HCT116 (cell line): ENCODE data around the gene STIMATE. TPM values are rescaled to one million over a fixed set of nuclear protein-coding genes. Genes with fewer than 3 reads are reported as not detected.

Source experiments
- ATAC-seq: fragments of 200-7000 bp; cut with Tn5 transposase; 2 replicates; pipeline ENCODE4 v1.9.1; 2020; ENCODE audit warnings: mild to moderate bottlenecking, moderate library complexity
- BruUV-seq: library from RNA; stranded (reverse); fragments of 400-500 nt; replicated peaks from 2 replicates; lab custom pipeline; 2021; lab: Mats Ljungman, UMichigan
- CTCF ChIA-PET: fragments of 300-600 bp; sonication (Branson Sonifier 250); formaldehyde crosslinking; loops from one replicate; lab custom pipeline; 2021; ENCODE audit warnings: antibody characterized with exemption; lab: Charles Lee
- POLR2A ChIA-PET: fragments of 300-600, 350-600 bp; sonication (Branson Sonifier 250); formaldehyde crosslinking; loops from one replicate; lab custom pipeline; 2021; ENCODE audit warnings: antibody characterized with exemption; lab: Charles Lee
- RAD21 ChIA-PET, 2 experiments: fragments of 300-600 bp; sonication (Branson Sonifier 250); formaldehyde crosslinking; loops; one replicate each; lab custom pipeline; 2023; ENCODE audit warnings: low total read pairs in 2 of 2; ENCODE audit not compliant: uncharacterized antibody in 2 of 2, unreplicated experiment in 2 of 2, low non-redundant PET in 1 of 2; lab: Charles Lee
- DNase-seq: peaks from one replicate; pipeline ENCODE4 v3.0.0-alpha.2; 2010; ENCODE audit warnings: low read depth, low spot score
- H2AFZ ChIP-seq: fragments of 200-600 bp; shearing (Covaris generic), sonication (generic); 2 replicates; pipeline ENCODE4 v1.6.1; 2017; ENCODE audit warnings: low read depth, mixed run types, mixed read lengths, antibody characterized with exemption, low read length; ENCODE audit not compliant: poor library complexity, severe bottlenecking
- H3K27ac ChIP-seq: 2 replicates; pipeline ENCODE4 v1.5.1; 2012; ENCODE audit warnings: low read depth, low read length
- H3K27me3 ChIP-seq: fragments of 200-600 bp; sonication (generic); 2 replicates; pipeline ENCODE4 v1.6.1; 2016; ENCODE audit warnings: mixed run types, low read length, mixed read lengths; ENCODE audit not compliant: insufficient read depth
- H3K36me3 ChIP-seq, 2 experiments: fragments of 200-500 bp in 1 of 2; fragments of 200-600 bp in 1 of 2; sonication (Bioruptor generic) in 1 of 2; sonication (generic) in 1 of 2; 2 replicates each; pipeline versions ENCODE4 v1.5.1 to v1.6.1; 2014 to 2016; ENCODE audit warnings: low read length in 2 of 2, inconsistent platforms in 1 of 2, mixed read lengths in 1 of 2, mixed run types in 1 of 2; ENCODE audit not compliant: insufficient read depth in 2 of 2, control insufficient read depth in 1 of 2
- H3K4me1 ChIP-seq, 2 experiments: fragments of 200-600 bp in 1 of 2; sonication (generic) in 1 of 2; 2 replicates each; pipeline versions ENCODE4 v1.5.1 to v1.6.1; 2012 to 2017; ENCODE audit warnings: low read length in 2 of 2, inconsistent platforms in 1 of 2, mild to moderate bottlenecking in 1 of 2, mixed read lengths in 1 of 2, mixed run types in 1 of 2, moderate library complexity in 1 of 2; ENCODE audit not compliant: insufficient read depth in 2 of 2, control insufficient read depth in 1 of 2
- H3K4me2 ChIP-seq: fragments of 200-600 bp; sonication (generic); 2 replicates; pipeline ENCODE4 v1.6.1; 2017; ENCODE audit warnings: mixed run types, low read length, mixed read lengths
- H3K4me3 ChIP-seq, 2 experiments: fragments of 200-600 bp in 1 of 2; sonication (generic) in 1 of 2; replicated peaks in 1 of 2; 2 replicates each; pipeline ENCODE4 v1.5.1; 2011 to 2016; ENCODE audit warnings: low read length in 2 of 2, control low read depth in 1 of 2, low read depth in 1 of 2, mild to moderate bottlenecking in 1 of 2, mixed read lengths in 1 of 2, mixed run types in 1 of 2
- H3K79me2 ChIP-seq: fragments of 200-600 bp; sonication (generic); 2 replicates; pipeline ENCODE4 v1.6.1; 2017; ENCODE audit warnings: mild to moderate bottlenecking, mixed run types, low read length, moderate library complexity, mixed read lengths; ENCODE audit not compliant: insufficient read depth
- H3K9ac ChIP-seq: fragments of 200-600 bp; sonication (generic); 2 replicates; pipeline ENCODE4 v1.6.1; 2016; ENCODE audit warnings: low read length, mixed read lengths
- H3K9me2 ChIP-seq: fragments of 200-600 bp; sonication (generic), shearing (Covaris generic); 2 replicates; pipeline ENCODE4 v1.6.1; 2017; ENCODE audit warnings: mixed run types, mild to moderate bottlenecking, moderate library complexity; ENCODE audit not compliant: insufficient read depth
- H3K9me3 ChIP-seq, 2 experiments: fragments of 200-500 bp in 1 of 2; fragments of 200-600 bp in 1 of 2; sonication (Bioruptor generic) in 1 of 2; sonication (generic) in 1 of 2; 2 replicates each; pipeline ENCODE4 v1.6.1; 2014 to 2017; ENCODE audit warnings: low read length in 2 of 2, mixed read lengths in 2 of 2, inconsistent platforms in 1 of 2, low read depth in 1 of 2, mild to moderate bottlenecking in 1 of 2, mixed run types in 1 of 2, moderate library complexity in 1 of 2; ENCODE audit not compliant: control insufficient read depth in 1 of 2, insufficient read depth in 1 of 2
- H4K20me1 ChIP-seq: fragments of 200-600 bp; sonication (generic), shearing (Covaris generic); 2 replicates; pipeline ENCODE4 v1.6.1; 2017; ENCODE audit warnings: mixed run types, mild to moderate bottlenecking, moderate library complexity; ENCODE audit not compliant: insufficient read depth
- CEBPB ChIP-seq: IDR thresholded peaks from 2 replicates; pipeline ENCODE4 v1.6.1; 2012; ENCODE audit warnings: low read depth
- EGR1 ChIP-seq: IDR thresholded peaks from 2 replicates; pipeline ENCODE4 v1.6.1; 2012; ENCODE audit warnings: low read depth
- ELF1 ChIP-seq: IDR thresholded peaks from 2 replicates; pipeline ENCODE4 v1.6.1; 2012; ENCODE audit warnings: low read depth, borderline replicate concordance
- JUND ChIP-seq: IDR thresholded peaks from 2 replicates; pipeline ENCODE4 v1.6.1; 2012
- MAX ChIP-seq: IDR thresholded peaks from 2 replicates; pipeline ENCODE4 v1.6.1; 2012
- POLR2AphosphoS5 ChIP-seq: IDR thresholded peaks from 2 replicates; pipeline ENCODE4 v1.6.1; 2011; ENCODE audit warnings: mild to moderate bottlenecking, low read depth, low read length, moderate library complexity
- SRF ChIP-seq: IDR thresholded peaks from 2 replicates; pipeline ENCODE4 v1.6.1; 2012; ENCODE audit warnings: low read depth
- TCF7L2 ChIP-seq: IDR thresholded peaks from 2 replicates; pipeline ENCODE4 v1.7.0; 2011; ENCODE audit warnings: borderline replicate concordance, inconsistent platforms; ENCODE audit not compliant: insufficient read depth, insufficient read length; ENCODE audit errors: extremely low read depth
- intact Hi-C: fragments of 100-400 bp; cut with micrococcal nuclease; formaldehyde crosslinking; loops from 2 replicates; pipeline ENCODE4 v1.10.0; 2022
- total RNA-seq: library from RNA; stranded (reverse); gene quantifications from one replicate; pipeline ENCODE4 v1.2.1, GENCODE V29; 2021; ENCODE audit not compliant: unreplicated experiment
- TF ChIP-seq, protein P1 (sequence below): IDR thresholded peaks from 2 replicates; pipeline ENCODE4 v1.6.1; 2011; ENCODE audit warnings: mild to moderate bottlenecking, low read length, moderate library complexity; ENCODE audit not compliant: insufficient replicate concordance; ENCODE audit errors: extremely low read depth
- TF ChIP-seq, protein P2 (sequence below), 3 experiments: fragments of 200-600 bp in 1 of 3; sonication (generic) in 1 of 3; IDR thresholded peaks in 2 of 3; conservative IDR thresholded peaks in 1 of 3; 2 replicates each; pipeline ENCODE4 v1.5.1; 2012 to 2017; ENCODE audit warnings: low read depth in 2 of 3, low read length in 2 of 3, antibody characterized with exemption in 1 of 3, borderline replicate concordance in 1 of 3, control low read depth in 1 of 3, mild to moderate bottlenecking in 1 of 3, mixed read lengths in 1 of 3, mixed run types in 1 of 3, moderate library complexity in 1 of 3; ENCODE audit not compliant: insufficient read depth in 1 of 3

Gene STIMATE
- total RNA-seq, 1 experiment from 2014 or later, result 20.2 TPM

- TF ChIP-seq MAX, result no peak
- H3K27me3 ChIP-seq, result no peaks in the 10 kb centered on the region
- no peak overlapping the region for H3K9ac ChIP-seq
- no peaks in the 10 kb centered on the region for H3K79me2 ChIP-seq
- BruUV-seq, result no TSS peak
- H3K4me3 ChIP-seq, result no peak overlapping the region
- intact Hi-C loops, result no loop called here
- ChIA-PET CTCF (no interaction called here), POLR2A (no interaction called here), RAD21 (no interaction called here)
- no peaks in the 10 kb centered on the region for H4K20me1 ChIP-seq
- ATAC-seq (no peak), DNase-seq (no peak)
- no peaks in the 10 kb centered on the region for H3K4me1 ChIP-seq
- no peak overlapping the region for H3K27ac ChIP-seq
- H3K36me3 ChIP-seq, result peaks cover 0 to 4% of the 10 kb centered on the region in 2 experiments; a peak in 1 of 4 replicates
- no peaks in the 10 kb centered on the region for H3K9me2 ChIP-seq
- H3K9me3 ChIP-seq, result no peaks in the 10 kb centered on the region
- no peak overlapping the region for H3K4me2 ChIP-seq
- no peak overlapping the region for H2AFZ ChIP-seq
These were observed 48.7 kb downstream of the STIMATE start for GRCh38 chr3:52848617-52849016.

DNA sequence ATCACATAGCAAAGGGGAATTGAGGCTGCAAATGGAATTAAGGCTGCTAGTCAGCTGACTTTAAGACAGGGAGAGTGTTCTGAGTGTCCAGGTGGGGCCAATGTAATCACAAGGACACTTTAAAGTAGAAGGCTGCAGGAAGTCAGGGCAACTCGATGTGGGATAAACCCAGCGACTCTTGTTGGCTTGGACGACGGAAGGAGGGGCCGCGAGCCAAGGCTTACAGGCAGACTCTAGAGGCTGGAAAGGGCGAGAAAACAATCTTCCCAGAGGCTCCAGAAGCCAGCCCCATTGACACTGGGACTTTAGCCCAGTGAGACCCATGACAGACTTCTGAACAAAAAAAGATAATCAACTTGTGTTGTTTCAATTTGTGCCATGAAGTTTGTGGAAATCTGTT lies 49.6 kb downstream of the STIMATE start:
- Histone ChIP-seq H2AFZ (no peak overlapping the region), H3K4me1 (no peaks in the 10 kb centered on the region), H3K36me3 (peaks cover 0 to 4% of the 10 kb centered on the region in 2 experiments; a peak in 1 of 4 replicates), H3K9ac (no peak overlapping the region), H3K4me3 (no peak overlapping the region), H3K27ac (no peak overlapping the region), H3K9me3 (no peaks in the 10 kb centered on the region), H3K9me2 (no peaks in the 10 kb centered on the region), H4K20me1 (no peaks in the 10 kb centered on the region), H3K79me2 (no peaks in the 10 kb centered on the region), H3K4me2 (no peak overlapping the region), H3K27me3 (no peaks in the 10 kb centered on the region)
- DNase-seq (no peak), ATAC-seq (no peak)
- ChIA-PET RAD21 (no interaction called here), CTCF (no interaction called here), POLR2A (no interaction called here)
- TF ChIP-seq SRF (no peak), ELF1 (no peak), CEBPB (no peak), POLR2AphosphoS5 (no peak), TCF7L2 (no peak), EGR1 (no peak), JUND (no peak)
- TF ChIP-seq, protein P1, sequence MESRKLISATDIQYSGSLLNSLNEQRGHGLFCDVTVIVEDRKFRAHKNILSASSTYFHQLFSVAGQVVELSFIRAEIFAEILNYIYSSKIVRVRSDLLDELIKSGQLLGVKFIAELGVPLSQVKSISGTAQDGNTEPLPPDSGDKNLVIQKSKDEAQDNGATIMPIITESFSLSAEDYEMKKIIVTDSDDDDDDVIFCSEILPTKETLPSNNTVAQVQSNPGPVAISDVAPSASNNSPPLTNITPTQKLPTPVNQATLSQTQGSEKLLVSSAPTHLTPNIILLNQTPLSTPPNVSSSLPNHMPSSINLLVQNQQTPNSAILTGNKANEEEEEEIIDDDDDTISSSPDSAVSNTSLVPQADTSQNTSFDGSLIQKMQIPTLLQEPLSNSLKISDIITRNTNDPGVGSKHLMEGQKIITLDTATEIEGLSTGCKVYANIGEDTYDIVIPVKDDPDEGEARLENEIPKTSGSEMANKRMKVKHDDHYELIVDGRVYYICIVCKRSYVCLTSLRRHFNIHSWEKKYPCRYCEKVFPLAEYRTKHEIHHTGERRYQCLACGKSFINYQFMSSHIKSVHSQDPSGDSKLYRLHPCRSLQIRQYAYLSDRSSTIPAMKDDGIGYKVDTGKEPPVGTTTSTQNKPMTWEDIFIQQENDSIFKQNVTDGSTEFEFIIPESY, result no peak
- TF ChIP-seq, protein P2, sequence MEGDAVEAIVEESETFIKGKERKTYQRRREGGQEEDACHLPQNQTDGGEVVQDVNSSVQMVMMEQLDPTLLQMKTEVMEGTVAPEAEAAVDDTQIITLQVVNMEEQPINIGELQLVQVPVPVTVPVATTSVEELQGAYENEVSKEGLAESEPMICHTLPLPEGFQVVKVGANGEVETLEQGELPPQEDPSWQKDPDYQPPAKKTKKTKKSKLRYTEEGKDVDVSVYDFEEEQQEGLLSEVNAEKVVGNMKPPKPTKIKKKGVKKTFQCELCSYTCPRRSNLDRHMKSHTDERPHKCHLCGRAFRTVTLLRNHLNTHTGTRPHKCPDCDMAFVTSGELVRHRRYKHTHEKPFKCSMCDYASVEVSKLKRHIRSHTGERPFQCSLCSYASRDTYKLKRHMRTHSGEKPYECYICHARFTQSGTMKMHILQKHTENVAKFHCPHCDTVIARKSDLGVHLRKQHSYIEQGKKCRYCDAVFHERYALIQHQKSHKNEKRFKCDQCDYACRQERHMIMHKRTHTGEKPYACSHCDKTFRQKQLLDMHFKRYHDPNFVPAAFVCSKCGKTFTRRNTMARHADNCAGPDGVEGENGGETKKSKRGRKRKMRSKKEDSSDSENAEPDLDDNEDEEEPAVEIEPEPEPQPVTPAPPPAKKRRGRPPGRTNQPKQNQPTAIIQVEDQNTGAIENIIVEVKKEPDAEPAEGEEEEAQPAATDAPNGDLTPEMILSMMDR (IDR thresholded peaks at IDR 0.05 in 2 of 3, conservative IDR thresholded peaks at IDR 0.05 in 1 of 3; ENCODE audit: borderline replicate concordance in 1 of 3, insufficient read depth in 1 of 3, low read depth in 2 of 3, low read length in 2 of 3), result no peak
- no TSS peak for BruUV-seq
- intact Hi-C loops, result no loop called here
